Neural crest cell (in vitro differentiated cells): Measurements from ENCODE around the gene FRYL. TPM values are rescaled to one million over a fixed set of nuclear protein-coding genes. Genes with fewer than 3 reads are reported as not detected.

ENCODE experiments used
- DNase-seq: peaks from one replicate; pipeline ENCODE4 v3.0.0; 2021; ENCODE audit warnings: low read depth, mixed read lengths, low spot score
- H3K27ac Mint-ChIP-seq: one replicate; pipeline ENCODE4 v1.8.0; 2021; ENCODE audit warnings: mild to moderate bottlenecking, mixed read lengths; ENCODE audit not compliant: unreplicated experiment
- H3K27me3 Mint-ChIP-seq: 2 replicates; pipeline ENCODE4 v1.8.0; 2021; ENCODE audit warnings: low read depth, mild to moderate bottlenecking, mixed read lengths
- H3K36me3 Mint-ChIP-seq: 2 replicates; pipeline ENCODE4 v1.8.0; 2021; ENCODE audit warnings: low read depth, mild to moderate bottlenecking, mixed read lengths
- H3K4me1 Mint-ChIP-seq: 2 replicates; pipeline ENCODE4 v1.8.0; 2021; ENCODE audit warnings: mixed read lengths
- H3K4me3 Mint-ChIP-seq: one replicate; pipeline ENCODE4 v1.8.0; 2021; ENCODE audit warnings: mild to moderate bottlenecking, mixed read lengths
- H3K9me3 Mint-ChIP-seq: 2 replicates; pipeline ENCODE4 v1.8.0; 2021; ENCODE audit warnings: mixed read lengths
- CTCF ChIP-seq: fragments of 200-600 bp; sonication (generic); conservative IDR thresholded peaks from 2 replicates; pipeline ENCODE4 v1.5.0; 2021; ENCODE audit warnings: antibody characterized with exemption, mild to moderate bottlenecking
- total RNA-seq: library from RNA; stranded (reverse); gene quantifications from 2 replicates; pipeline ENCODE4 v1.2.1, GENCODE V29; 2021

Gene FRYL
- total RNA-seq, 1 donor from 2014 or later, result 48.7 TPM

- H3K36me3 Mint-ChIP-seq, result no peaks in the 10 kb centered on the region
- no peak overlapping the region for H3K27ac Mint-ChIP-seq
- H3K4me1 Mint-ChIP-seq, result peaks cover 8% of the 10 kb centered on the region
- H3K27me3 Mint-ChIP-seq, result no peaks in the 10 kb centered on the region
- H3K4me3 Mint-ChIP-seq, result no peak overlapping the region
- no peaks in the 10 kb centered on the region for H3K9me3 Mint-ChIP-seq
- no peak for TF ChIP-seq CTCF
- DNase-seq, result no peak
Measured at GRCh38 chr4:48791313-48791712, 11.2 kb upstream of the FRYL start.

- TF ChIP-seq CTCF, result no peak
- Mint-ChIP-seq H3K4me3 (no peak overlapping the region), H3K4me1 (peaks cover 9% of the 10 kb centered on the region), H3K27ac (no peak overlapping the region), H3K9me3 (no peaks in the 10 kb centered on the region), H3K36me3 (no peaks in the 10 kb centered on the region), H3K27me3 (no peaks in the 10 kb centered on the region)
- no peak for DNase-seq
Measured at GRCh38 chr4:48790561-48790960, 10.5 kb upstream of the FRYL start.

- peaks cover 18% of the 10 kb centered on the region for H3K4me1 Mint-ChIP-seq
- TF ChIP-seq CTCF, result no peak
- no peak overlapping the region for H3K27ac Mint-ChIP-seq
- no peaks in the 10 kb centered on the region for H3K36me3 Mint-ChIP-seq
- H3K4me3 Mint-ChIP-seq, result no peak overlapping the region
- H3K9me3 Mint-ChIP-seq, result no peaks in the 10 kb centered on the region
- H3K27me3 Mint-ChIP-seq, result no peaks in the 10 kb centered on the region
- no peak for DNase-seq
Measured at GRCh38 chr4:48787056-48787455, 7.0 kb upstream of the FRYL start.

GRCh38 chr4:48786549-48786948 lies 6.5 kb upstream of the FRYL start:
- H3K27ac Mint-ChIP-seq, result no peak overlapping the region
- no peaks in the 10 kb centered on the region for H3K36me3 Mint-ChIP-seq
- no peaks in the 10 kb centered on the region for H3K9me3 Mint-ChIP-seq
- no peak overlapping the region for H3K4me3 Mint-ChIP-seq
- H3K27me3 Mint-ChIP-seq, result no peaks in the 10 kb centered on the region
- no peak for DNase-seq
- peaks cover 18% of the 10 kb centered on the region for H3K4me1 Mint-ChIP-seq
- TF ChIP-seq CTCF, result no peak

- Mint-ChIP-seq H3K27me3 (no peaks in the 10 kb centered on the region), H3K4me3 (no peak overlapping the region), H3K27ac (no peak overlapping the region), H3K36me3 (no peaks in the 10 kb centered on the region), H3K9me3 (no peaks in the 10 kb centered on the region), H3K4me1 (peaks cover 29% of the 10 kb centered on the region)
- no peak for DNase-seq
- no peak for TF ChIP-seq CTCF
Measured at GRCh38 chr4:48785302-48785701, 5.2 kb upstream of the FRYL start.

- Mint-ChIP-seq H3K27ac (no peak overlapping the region), H3K4me3 (peak overlapping the region; percentile 96), H3K36me3 (no peaks in the 10 kb centered on the region), H3K4me1 (peaks cover 49% of the 10 kb centered on the region), H3K27me3 (no peaks in the 10 kb centered on the region), H3K9me3 (no peaks in the 10 kb centered on the region)
- DNase-seq, result no peak
- TF ChIP-seq CTCF, result no peak
Measured at GRCh38 chr4:48781968-48782367, 1.9 kb upstream of the FRYL start.
